SK-N-DZ (cell line): ENCODE measurements around the gene LTBP2.

Experiments used
- DNase-seq: peaks from one replicate; pipeline ENCODE4 v3.0.0-alpha.2; 2015; ENCODE audit warnings: low spot score

LTBP2 gene

GRCh38 chr14:74592476-74593201 is 19.4 kb downstream of the LTBP2 start:
- no peak for DNase-seq

GRCh38 chr14:74591899-74592298 is 20.1 kb downstream of the LTBP2 start:
- no peak for DNase-seq

GRCh38 chr14:74591394-74591793 is 20.6 kb downstream of the LTBP2 start:
- no peak for DNase-seq

DNA sequence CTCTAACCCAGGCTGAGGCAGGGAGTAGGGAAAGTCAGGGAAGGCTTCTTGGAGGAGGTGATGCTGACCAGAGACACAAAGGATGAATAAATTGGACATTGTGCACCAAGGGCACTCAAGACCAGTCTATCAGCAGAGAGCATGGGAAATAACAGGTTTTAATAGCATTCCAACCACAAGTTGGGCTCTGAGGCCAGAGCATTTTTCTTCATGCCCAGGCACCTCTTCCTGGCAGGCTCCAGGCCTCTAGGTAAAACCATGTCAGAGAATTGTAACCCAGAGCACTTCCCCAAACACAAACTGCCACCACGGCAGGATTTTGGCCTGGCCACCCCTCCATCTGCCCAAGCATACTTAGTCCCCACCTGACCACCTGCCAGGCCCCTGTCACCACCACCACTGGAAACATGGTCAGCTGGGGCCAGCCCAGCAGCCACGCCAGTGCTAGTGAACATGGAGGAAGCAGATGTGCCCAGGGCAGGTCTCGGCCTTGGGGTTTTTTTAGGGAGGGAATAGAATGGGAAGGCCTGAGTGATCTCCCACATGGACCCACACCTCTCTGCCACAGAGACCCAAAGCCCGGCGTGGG is 22.7 kb downstream of the LTBP2 start:
- no peak for DNase-seq

DNA sequence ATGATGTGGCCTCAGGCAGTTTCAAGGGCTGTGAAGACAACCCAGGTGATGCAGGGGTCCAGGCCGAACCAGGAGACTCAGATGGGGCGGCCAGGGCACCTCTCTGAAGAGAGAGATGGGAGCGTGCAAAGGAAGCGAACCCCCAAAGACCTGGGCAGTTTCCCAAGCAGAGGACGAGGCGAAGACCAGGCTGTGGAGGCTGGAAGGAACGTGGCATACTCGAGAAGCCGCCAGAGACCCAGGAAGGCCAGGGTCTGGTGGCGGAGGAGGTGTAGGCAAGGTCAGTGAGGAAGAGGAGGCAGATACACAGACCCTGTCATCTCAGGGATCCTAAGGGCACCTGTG is 24.7 kb downstream of the LTBP2 start:
- no peak for DNase-seq

GRCh38 chr14:74586681-74587362 is 25.2 kb downstream of the LTBP2 start:
- no peak for DNase-seq

DNA sequence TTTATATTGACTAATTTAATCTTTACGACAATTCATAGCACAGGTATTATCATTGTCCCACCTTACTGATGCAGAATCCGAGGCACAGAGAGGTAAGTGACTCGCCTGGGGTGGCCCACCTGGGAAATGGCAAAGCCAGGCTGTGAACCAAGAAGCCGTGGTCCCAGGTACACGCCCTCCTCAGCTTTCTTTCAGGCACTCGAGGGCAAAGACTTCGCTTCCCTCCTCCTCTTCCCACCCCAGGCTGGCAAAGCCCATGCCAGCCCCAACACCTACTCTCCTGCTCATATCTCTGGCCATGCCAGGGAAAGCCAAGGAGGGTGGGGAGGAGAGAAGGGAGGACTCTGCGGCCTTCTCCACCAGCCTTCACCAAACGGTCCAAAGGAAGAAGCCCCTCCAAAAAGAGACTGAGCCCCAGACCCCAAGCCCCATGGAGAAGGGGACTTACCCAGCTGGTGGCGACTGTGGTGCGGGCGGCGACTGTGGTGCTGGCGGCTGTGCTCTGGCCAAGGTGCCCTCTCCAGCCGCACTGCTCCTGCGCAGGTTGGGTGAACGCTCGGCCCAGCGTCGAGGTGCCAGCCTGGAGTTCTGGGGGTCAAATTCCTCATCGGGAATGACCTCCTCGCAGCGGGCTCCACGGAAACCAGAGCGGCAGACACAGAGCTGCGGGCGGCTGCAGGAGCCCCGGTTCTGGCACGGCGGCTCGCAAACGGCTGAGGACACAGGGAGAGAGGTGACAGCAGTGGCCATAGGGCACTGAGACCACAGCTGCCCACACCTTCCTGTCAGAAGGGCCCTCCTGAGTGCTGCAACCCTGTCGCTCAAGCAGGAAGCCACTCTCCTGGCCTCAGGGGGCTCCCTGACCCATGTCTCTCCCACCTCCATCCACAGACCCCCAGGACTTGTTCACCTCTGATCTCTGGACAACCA is 26.4 kb downstream of the LTBP2 start:
- no peak for DNase-seq

- DNase-seq: no peak
These were observed 27.1 kb downstream of the LTBP2 start for GRCh38 chr14:74584951-74585350.

DNA sequence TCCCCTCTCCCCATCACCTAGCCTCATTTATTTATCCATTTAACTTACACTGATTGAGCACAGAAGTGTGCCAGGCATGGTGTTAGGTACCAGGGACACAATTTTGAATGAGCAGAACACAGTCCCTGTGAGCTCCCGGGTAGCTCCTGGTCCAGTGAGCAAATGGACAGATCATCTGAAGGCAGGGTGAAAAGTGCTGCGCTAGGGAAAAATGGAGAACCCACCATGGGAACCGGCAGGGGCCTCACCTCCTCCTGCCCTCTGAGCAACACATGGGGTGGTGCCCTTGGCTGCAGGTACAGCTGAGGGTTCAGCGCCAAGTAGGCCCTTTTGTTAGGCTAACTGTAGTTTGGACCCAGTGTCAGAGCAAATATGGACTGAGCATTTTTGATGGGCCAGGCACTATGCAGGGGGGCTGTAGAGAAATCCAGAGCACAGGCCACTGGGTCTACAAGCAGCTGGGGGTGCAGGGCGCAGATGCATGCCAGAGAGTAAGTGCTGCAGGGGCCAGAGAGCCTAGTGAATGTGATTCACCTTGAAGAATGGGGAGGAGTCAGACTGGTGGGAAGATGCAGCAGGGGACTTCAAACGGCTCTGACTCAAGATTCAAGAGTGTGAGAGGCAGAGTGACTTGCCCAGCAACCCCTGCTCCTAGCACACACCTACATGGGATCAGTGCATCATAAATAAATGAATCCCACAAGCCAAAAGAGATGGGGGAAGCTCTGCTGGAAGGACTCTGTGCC is 28.2 kb downstream of the LTBP2 start:
- DNase-seq: no peak

GRCh38 chr14:74582910-74583581 is 29.0 kb downstream of the LTBP2 start:
- no peak for DNase-seq

DNA sequence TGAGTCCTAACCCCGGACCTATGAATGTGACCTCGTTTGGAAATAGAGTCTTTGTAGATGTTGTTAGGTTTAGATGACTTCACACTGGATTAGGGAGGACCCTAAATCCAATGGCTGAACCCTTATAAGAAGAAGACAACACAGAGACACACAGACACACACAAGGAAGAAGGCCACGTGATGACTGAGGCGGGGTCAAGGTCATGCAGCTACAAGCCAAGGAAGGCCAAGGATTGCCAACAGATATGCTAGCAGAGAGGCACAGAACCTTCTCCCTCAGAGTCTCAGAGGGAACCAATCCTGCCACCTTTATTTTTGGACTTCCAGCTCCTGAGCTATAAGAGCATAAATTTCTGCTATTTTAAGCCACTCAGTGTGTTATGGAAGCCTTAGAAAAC is 31.8 kb downstream of the LTBP2 start:
- no peak for DNase-seq

GRCh38 chr14:74579447-74580274 is 32.4 kb downstream of the LTBP2 start:
- DNase-seq: no peak

DNA sequence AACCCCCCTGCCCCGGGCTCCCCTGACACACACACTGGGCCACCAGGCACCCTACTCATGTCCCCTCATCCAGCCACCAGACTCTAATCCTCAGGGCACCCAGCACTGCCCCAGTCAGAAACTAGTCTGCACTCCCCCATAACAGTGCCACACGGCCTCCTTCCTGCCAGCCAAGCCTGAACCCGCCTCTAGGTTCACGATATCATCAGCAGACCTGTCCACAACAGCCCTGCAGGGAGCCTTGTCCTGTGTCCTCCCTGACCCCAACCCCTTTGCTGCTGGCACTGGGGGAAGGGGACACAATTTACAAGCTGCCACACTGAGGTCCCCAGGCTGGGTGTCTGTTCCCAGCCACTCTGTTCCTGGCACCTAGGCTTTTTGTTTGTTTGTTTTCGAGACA is 33.6 kb downstream of the LTBP2 start:
- no peak for DNase-seq

- DNase-seq: no peak
These were observed 34.1 kb downstream of the LTBP2 start for GRCh38 chr14:74577948-74578275.

DNA sequence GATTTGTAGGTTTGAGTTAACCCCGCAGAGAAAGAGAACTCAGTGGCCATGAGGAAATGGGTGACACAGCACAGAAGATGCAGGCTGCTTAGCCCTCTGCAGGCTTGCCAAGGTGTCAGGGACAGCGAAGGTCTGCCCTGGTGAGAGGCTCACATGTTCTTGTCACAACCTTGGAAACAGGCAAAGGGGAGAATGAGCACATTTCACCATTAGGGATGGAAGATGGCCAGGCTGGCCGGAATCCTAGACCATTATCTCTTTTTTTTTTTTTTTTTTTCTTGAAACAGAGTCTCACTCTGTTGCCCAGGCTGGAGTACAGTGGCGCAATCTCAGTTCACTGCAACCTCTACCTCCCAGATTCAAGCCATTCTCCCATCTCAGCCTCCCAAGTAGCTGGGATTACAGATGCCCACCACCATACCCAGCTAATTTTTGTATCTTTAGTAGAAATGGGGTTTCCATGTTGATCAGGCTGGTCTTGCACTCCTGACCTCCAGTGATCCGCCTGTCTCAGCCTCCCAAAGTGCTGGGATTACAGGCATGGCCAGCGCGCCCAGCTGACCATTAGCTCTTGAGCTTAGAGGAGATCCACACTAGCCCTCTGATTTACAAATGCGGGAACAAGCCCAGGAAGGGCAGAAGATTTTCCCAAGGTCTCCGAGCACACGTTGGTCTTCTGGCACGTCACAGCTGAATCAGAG is 34.6 kb downstream of the LTBP2 start:
- no peak for DNase-seq

DNA sequence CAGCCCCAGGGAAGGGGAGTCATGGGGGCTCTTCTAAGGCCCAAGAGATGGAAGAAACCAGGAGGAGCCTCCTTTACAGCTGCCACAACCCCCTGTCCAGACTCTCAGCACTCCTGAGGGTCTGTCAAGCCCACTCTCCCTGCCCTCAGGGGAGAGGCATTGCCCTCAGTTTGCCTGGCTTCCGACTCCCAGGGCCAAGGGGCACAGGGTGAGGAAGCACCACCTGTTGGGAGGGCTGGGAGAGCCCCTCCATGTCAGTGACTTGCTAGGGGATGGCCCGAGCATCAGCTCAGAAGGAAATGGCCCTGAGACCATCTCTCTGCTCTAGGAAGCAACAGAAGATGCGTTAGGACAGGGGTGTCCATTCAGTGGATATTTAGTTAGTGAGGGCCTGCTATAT is 36.1 kb downstream of the LTBP2 start:
- no peak for DNase-seq

- no peak for DNase-seq
These were observed 36.5 kb downstream of the LTBP2 start for GRCh38 chr14:74575507-74575906.

GRCh38 chr14:74574706-74575105 is 37.3 kb downstream of the LTBP2 start:
- no peak for DNase-seq

- no peak for DNase-seq
These were observed 38.0 kb downstream of the LTBP2 start for GRCh38 chr14:74574090-74574433.
